Left ventricle myocardium inferior (tissue), 1 donor: Measurements from ENCODE around the gene INAVA. TPM values are rescaled to one million over a fixed set of nuclear protein-coding genes. Genes with fewer than 3 reads are reported as not detected.

Experiments
- DNase-seq: peaks from one replicate; pipeline ENCODE4 v3.0.0-alpha.2; 2020
- H3K27ac ChIP-seq: fragments of 200-600 bp; replicated peaks from 2 replicates; pipeline ENCODE4 v1.8.0; 2021
- H3K27me3 ChIP-seq: fragments of 200-600 bp; 2 replicates; pipeline ENCODE4 v1.8.0; 2021; ENCODE audit warnings: low read depth
- H3K36me3 ChIP-seq: fragments of 200-600 bp; 2 replicates; pipeline ENCODE4 v1.8.0; 2021
- H3K4me1 ChIP-seq: fragments of 200-600 bp; 2 replicates; pipeline ENCODE4 v1.8.0; 2021
- H3K4me3 ChIP-seq: fragments of 200-600 bp; 2 replicates; pipeline ENCODE4 v1.8.0; 2021; ENCODE audit warnings: mild to moderate bottlenecking, moderate library complexity
- H3K9me3 ChIP-seq: fragments of 200-600 bp; replicated peaks from 2 replicates; pipeline ENCODE4 v1.8.0; 2021
- intact Hi-C: fragments of 100-400 bp; cut with micrococcal nuclease; formaldehyde crosslinking; loops from one replicate; pipeline ENCODE4 v1.11.0; 2022
- total RNA-seq: library from RNA; stranded (reverse); fragmentation: NEBNext Ultra II Directional; extraction: Animal tissue kit (Norgen Biotek cat#: 25700); gene quantifications from one replicate; pipeline ENCODE4 v1.2.1, GENCODE V29; 2021
- TF ChIP-seq, protein P1 (sequence below): fragments of 200-600 bp; IDR thresholded peaks from 2 replicates; pipeline ENCODE4 v1.8.0; 2021; ENCODE audit warnings: antibody characterized with exemption, mild to moderate bottlenecking, borderline replicate concordance
- donor health status: DM: no; HTN: yes; CAD: no; lungs with severe emphysema.

Gene INAVA
- total RNA-seq, 1 donor from 2014 or later: 0.05 TPM

DNA sequence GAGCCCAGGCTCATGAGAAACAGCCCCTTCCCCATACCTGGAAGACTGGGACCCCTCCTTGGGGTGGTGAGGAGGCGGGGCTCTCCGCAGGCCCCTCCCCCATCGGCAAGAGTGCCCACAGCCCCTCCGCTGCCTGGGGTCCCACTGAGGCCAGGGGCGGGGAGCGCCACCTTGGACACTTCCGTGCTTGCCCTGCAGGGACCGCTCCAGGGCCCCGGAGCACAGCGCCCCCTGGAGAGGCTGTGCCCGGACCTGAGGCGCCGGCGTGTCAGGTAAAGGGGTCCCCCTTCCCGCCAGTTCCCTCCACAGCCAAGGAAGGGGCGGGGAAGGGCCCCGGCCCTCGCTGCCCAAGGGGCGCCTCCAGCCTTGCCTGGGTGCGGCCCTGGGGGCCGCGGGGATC is 21.5 kb downstream of the INAVA start:
- Histone ChIP-seq H3K4me1 (peaks cover 6% of the 10 kb centered on the region), H3K36me3 (no peaks in the 10 kb centered on the region), H3K27me3 (peaks cover 6% of the 10 kb centered on the region), H3K9me3 (no peaks in the 10 kb centered on the region), H3K4me3 (no peak overlapping the region), H3K27ac (no peak overlapping the region)
- TF ChIP-seq, protein P1, sequence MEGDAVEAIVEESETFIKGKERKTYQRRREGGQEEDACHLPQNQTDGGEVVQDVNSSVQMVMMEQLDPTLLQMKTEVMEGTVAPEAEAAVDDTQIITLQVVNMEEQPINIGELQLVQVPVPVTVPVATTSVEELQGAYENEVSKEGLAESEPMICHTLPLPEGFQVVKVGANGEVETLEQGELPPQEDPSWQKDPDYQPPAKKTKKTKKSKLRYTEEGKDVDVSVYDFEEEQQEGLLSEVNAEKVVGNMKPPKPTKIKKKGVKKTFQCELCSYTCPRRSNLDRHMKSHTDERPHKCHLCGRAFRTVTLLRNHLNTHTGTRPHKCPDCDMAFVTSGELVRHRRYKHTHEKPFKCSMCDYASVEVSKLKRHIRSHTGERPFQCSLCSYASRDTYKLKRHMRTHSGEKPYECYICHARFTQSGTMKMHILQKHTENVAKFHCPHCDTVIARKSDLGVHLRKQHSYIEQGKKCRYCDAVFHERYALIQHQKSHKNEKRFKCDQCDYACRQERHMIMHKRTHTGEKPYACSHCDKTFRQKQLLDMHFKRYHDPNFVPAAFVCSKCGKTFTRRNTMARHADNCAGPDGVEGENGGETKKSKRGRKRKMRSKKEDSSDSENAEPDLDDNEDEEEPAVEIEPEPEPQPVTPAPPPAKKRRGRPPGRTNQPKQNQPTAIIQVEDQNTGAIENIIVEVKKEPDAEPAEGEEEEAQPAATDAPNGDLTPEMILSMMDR: no peak
- intact Hi-C loops: no loop called here
- no peak for DNase-seq

DNA sequence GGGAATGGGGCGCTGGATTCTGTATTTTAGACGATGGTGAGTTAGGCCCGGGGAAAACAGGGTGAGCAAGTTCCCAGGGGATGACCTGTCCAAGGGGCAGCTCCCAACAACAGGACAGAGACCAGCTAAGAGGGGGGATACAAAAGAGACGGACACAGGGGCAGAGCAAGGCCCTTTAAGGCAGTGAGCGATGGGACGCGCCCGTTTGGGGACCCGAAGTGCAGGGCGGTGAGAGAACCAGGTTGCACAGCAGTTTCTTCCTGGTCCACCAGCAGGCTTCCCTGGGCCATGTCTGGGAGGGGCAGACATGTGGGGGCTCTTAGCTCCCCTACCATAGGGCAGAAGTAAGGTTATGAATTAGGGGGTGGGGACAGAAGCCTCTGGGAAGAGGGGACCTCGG is 22.0 kb downstream of the INAVA start:
- H3K27me3 ChIP-seq: peaks cover 8% of the 10 kb centered on the region
- no peak overlapping the region for H3K27ac ChIP-seq
- H3K4me1 ChIP-seq: peaks cover 6% of the 10 kb centered on the region
- no peaks in the 10 kb centered on the region for H3K36me3 ChIP-seq
- H3K9me3 ChIP-seq: no peaks in the 10 kb centered on the region
- intact Hi-C loops: no loop called here
- DNase-seq: no peak
- TF ChIP-seq, protein P1: no peak
- H3K4me3 ChIP-seq: no peak overlapping the region

DNA sequence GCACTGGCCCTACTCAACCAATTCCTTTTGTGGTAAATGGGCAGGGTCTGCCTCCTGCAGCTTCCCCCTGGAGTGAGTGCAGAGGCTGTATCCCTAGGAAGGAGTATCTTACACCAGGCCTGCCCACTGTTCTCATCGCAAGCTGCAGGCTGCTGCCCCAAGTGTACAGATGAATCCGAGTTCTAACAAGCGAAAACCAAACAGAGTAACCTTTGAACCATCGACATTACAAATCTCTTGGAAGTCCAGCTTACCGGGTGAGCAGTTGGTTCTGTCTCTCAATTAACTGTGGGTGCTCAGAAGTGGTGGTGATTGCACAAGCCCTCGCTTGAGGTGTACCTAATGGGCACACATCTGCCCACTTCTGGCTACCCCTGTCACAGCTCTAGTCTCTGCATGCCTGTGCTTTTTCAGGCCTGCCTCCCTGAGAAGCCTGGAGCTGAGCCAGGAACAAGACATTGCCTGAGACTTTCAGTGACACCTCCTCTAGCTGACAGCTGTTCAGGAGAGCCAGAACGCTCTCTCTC is 22.7 kb downstream of the INAVA start:
- Histone ChIP-seq H3K27ac (no peak overlapping the region), H3K27me3 (peaks cover 11% of the 10 kb centered on the region), H3K36me3 (no peaks in the 10 kb centered on the region), H3K9me3 (no peaks in the 10 kb centered on the region), H3K4me1 (peaks cover 6% of the 10 kb centered on the region), H3K4me3 (no peak overlapping the region)
- TF ChIP-seq, protein P1: no peak
- DNase-seq: peak; percentile 57
- intact Hi-C loops: no loop called here

DNA sequence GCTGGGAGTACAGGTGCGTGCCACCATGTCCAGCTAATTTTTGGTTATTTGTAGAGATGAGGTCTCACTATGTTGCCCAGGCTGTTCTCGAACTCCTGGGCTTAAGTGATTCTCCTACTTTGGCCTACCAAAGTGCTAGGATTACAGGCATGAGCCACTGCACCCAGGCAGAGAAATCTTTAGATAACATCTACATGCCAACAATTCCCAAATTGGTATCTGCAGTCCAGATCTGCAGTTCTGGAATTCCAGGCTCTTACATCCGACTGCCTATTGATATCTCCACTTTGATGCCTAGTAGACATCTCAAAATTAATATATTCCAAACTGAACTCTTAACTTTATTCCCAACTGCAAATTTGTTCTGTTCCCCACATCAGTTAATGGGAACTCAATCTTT is 23.3 kb downstream of the INAVA start:
- intact Hi-C loops: no loop called here
- Histone ChIP-seq H3K27me3 (peaks cover 11% of the 10 kb centered on the region), H3K27ac (no peak overlapping the region), H3K36me3 (no peaks in the 10 kb centered on the region), H3K9me3 (no peaks in the 10 kb centered on the region), H3K4me1 (peaks cover 6% of the 10 kb centered on the region), H3K4me3 (no peak overlapping the region)
- no peak for DNase-seq
- TF ChIP-seq, protein P1: no peak

DNA sequence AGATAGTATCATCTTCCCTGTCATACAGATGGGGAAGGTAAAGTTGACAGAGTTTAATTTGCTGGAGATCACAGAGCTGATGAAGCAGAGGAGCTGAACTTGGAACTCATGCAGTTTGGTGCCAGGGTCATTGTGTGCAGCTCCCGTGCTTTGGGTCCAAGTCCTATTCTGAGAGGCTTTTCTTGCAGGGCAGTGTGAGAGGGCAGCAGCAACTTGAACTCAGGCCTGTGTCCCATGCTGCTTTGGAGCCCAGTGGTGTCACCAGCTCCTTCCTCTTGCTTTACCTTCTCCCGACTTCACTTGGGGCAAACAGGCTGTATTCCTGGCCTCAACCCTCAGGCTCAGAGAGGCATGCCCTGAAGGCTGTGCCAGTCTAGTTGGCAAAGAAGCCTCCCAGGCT is 24.7 kb downstream of the INAVA start:
- TF ChIP-seq, protein P1: no peak
- Histone ChIP-seq H3K27ac (no peak overlapping the region), H3K27me3 (peaks cover 11% of the 10 kb centered on the region), H3K36me3 (no peaks in the 10 kb centered on the region), H3K9me3 (no peaks in the 10 kb centered on the region), H3K4me1 (peaks cover 6% of the 10 kb centered on the region), H3K4me3 (no peak overlapping the region)
- intact Hi-C loops: no loop called here
- no peak for DNase-seq

DNA sequence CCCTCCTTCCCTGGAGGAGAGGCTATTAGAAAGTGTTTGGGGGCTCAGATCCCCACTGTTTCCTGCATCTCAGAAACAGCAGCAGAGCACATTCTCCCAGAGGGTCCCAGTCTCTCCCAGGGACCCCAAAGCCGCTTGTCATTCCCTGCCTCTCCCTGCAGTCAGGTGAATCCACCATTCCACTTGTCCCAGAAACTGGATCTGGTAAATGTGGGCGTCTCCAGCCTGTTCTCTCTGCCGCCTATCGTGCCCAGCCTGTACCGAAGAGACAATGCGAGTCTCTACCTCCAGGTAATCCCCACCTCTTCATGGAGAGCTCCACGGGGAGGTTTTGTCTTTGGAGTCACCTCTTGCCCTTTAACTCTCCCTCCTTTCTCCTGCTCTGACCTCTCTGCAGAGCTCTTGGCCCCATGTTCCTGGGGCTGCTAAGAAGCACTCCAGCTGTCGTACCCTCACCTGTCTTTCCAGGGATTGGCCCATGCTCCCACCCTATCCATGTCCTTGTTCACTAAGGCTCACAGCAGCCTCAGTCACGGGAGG is 26.9 kb downstream of the INAVA start:
- Histone ChIP-seq H3K27ac (no peak overlapping the region), H3K4me3 (no peak overlapping the region), H3K27me3 (peaks cover 10% of the 10 kb centered on the region), H3K36me3 (no peaks in the 10 kb centered on the region), H3K9me3 (no peaks in the 10 kb centered on the region), H3K4me1 (peaks cover 6% of the 10 kb centered on the region)
- intact Hi-C loops: no loop called here
- TF ChIP-seq, protein P1: no peak
- DNase-seq: no peak
